ENCODE measurements around the gene ALDH1L1. TPM values are rescaled to one million over a fixed set of nuclear protein-coding genes. Genes with fewer than 3 reads are reported as not detected.

Gene ALDH1L1
- total and polyA plus RNA-seq, 9 of the 15 experiments (the other 6 are each of a cell fraction or from before 2014, with no cell fraction given): 0.06 to 1.9 (median 0.57) TPM; not detected in 1

GRCh38 chr3:126149256-126149902 lies 31.0 kb downstream of the ALDH1L1 start:
- Histone ChIP-seq H3K9me1 (ENCODE audit: control insufficient read depth, insufficient read depth, low read length) (no peaks in the 10 kb centered on the region), H3K9ac (ENCODE audit: insufficient read depth in 1 of 2, low read depth in 2 of 2, low read length in 2 of 2) (no peak overlapping the region), H3K36me3 (ENCODE audit: control insufficient read depth, insufficient read depth, low read length) (no peaks in the 10 kb centered on the region), H3K4me2 (ENCODE audit: insufficient read depth, low read length) (no peak overlapping the region), H3K27ac (ENCODE audit: extremely low read depth, low read depth, low read length) (no peak overlapping the region), H3K79me2 (ENCODE audit: control insufficient read depth, insufficient read depth, low read length) (no peaks in the 10 kb centered on the region), H3K9me3 (replicated peaks; ENCODE audit: control insufficient read depth, insufficient read depth, low read depth, low read length) (no peaks in the 10 kb centered on the region), H3K4me1 (replicated peaks in 1 of 2; ENCODE audit: control insufficient read depth in 2 of 2, insufficient read depth in 2 of 2, low read length in 2 of 2) (no peaks in the 10 kb centered on the region), H3K4me3 (no peak overlapping the region), H4K20me1 (replicated peaks; ENCODE audit: control insufficient read depth, insufficient read depth, low read length) (no peaks in the 10 kb centered on the region), H2AFZ (ENCODE audit: low read depth, low read length) (no peak overlapping the region), H3K27me3 (ENCODE audit: control insufficient read depth in 2 of 2, insufficient read depth in 2 of 2, low read length in 2 of 2) (peaks cover 0 to 4% of the 10 kb centered on the region in 2 experiments; a peak in 2 of 5 replicates)
- BruUV-seq (replicated peaks): no TSS peak
- no peak for DNase-seq (ENCODE audit: extremely low read depth in 1 of 4, low spot score in 3 of 4)
- in situ Hi-C loops (cut with MboI): loop anchor here (25.0 kb wide), 1 partner anchor 238 kb away; the partner anchor contains the start of gene CFAP100
- ATAC-seq: no peak
- FAIRE-seq: no peak
- 0% methylated on average over 3 of the region's 3 CpGs for WGBS (ENCODE audit: insufficient coverage, low coverage, missing lambda C conversion rate)
- CTCF ChIA-PET (ENCODE audit: low intra/inter-chr PET ratio): no interaction called here
- POLR2A ChIA-PET: no interaction called here
- no peak for TF ChIP-seq RAD21 (CRISPR knock-in tag; conservative IDR thresholded peaks at IDR 0.05 in 1 of 2, IDR thresholded peaks at IDR 0.05 in 1 of 2)
- TF ChIP-seq ZNF184 (CRISPR knock-in tag; IDR thresholded peaks at IDR 0.05): no peak
- TF ChIP-seq KAT2B (IDR thresholded peaks at IDR 0.05; ENCODE audit: low read depth, low read length): no peak
- no peak for TF ChIP-seq FOXK2 (conservative IDR thresholded peaks at IDR 0.05 in 1 of 2, IDR thresholded peaks at IDR 0.05 in 1 of 2; ENCODE audit: low read depth in 2 of 2)
- TF ChIP-seq BCL6 (CRISPR knock-in tag; IDR thresholded peaks at IDR 0.05): no peak
- TF ChIP-seq XRCC4 (IDR thresholded peaks at IDR 0.05; ENCODE audit: extremely low read depth, insufficient read depth, insufficient read length): no peak
- TF ChIP-seq CGGBP1 (CRISPR knock-in tag; IDR thresholded peaks at IDR 0.05): no peak
- no peak for TF ChIP-seq PHB (CRISPR knock-in tag; IDR thresholded peaks at IDR 0.05)
- no peak for TF ChIP-seq ZNF23 (CRISPR knock-in tag; IDR thresholded peaks at IDR 0.05)
- TF ChIP-seq RBM14 (IDR thresholded peaks at IDR 0.05; ENCODE audit: borderline replicate concordance, insufficient read depth, low read depth, low read length): no peak
- no peak for TF ChIP-seq SREBF2 (CRISPR knock-in tag; IDR thresholded peaks at IDR 0.05)
- TF ChIP-seq, protein P1, sequence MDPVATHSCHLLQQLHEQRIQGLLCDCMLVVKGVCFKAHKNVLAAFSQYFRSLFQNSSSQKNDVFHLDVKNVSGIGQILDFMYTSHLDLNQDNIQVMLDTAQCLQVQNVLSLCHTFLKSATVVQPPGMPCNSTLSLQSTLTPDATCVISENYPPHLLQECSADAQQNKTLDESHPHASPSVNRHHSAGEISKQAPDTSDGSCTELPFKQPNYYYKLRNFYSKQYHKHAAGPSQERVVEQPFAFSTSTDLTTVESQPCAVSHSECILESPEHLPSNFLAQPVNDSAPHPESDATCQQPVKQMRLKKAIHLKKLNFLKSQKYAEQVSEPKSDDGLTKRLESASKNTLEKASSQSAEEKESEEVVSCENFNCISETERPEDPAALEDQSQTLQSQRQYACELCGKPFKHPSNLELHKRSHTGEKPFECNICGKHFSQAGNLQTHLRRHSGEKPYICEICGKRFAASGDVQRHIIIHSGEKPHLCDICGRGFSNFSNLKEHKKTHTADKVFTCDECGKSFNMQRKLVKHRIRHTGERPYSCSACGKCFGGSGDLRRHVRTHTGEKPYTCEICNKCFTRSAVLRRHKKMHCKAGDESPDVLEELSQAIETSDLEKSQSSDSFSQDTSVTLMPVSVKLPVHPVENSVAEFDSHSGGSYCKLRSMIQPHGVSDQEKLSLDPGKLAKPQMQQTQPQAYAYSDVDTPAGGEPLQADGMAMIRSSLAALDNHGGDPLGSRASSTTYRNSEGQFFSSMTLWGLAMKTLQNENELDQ (CRISPR knock-in tag; IDR thresholded peaks at IDR 0.05; ENCODE audit: borderline replicate concordance): no peak
- no peak for TF ChIP-seq LARP7 (IDR thresholded peaks at IDR 0.05)
- TF ChIP-seq TEAD1 (CRISPR knock-in tag; IDR thresholded peaks at IDR 0.05): no peak
- no peak for TF ChIP-seq POLR2B (IDR thresholded peaks at IDR 0.05; ENCODE audit: low read depth, partially characterized antibody)
- TF ChIP-seq PRPF4 (IDR thresholded peaks at IDR 0.05; ENCODE audit: insufficient read depth, low read depth, low read length, poor library complexity, severe bottlenecking): no peak
- TF ChIP-seq TARDBP (IDR thresholded peaks at IDR 0.05): no peak
- TF ChIP-seq TCF7 (IDR thresholded peaks at IDR 0.05; ENCODE audit: borderline replicate concordance): no peak
- intact Hi-C loops (cut with micrococcal nuclease): no loop called here
